Keratinocyte (primary cell): ENCODE results near the gene FUCA1.

Experiments used
- CTCF ChIP-seq, 3 experiments: IDR thresholded peaks in 1 of 3; conservative IDR thresholded peaks in 1 of 3; optimal IDR thresholded peaks in 1 of 3; 2 replicates in 2 of 3; 3 replicates in 1 of 3; pipeline versions ENCODE3 to v1.5.1; 2011; ENCODE audit warnings: low read length in 3 of 3, mild to moderate bottlenecking in 3 of 3, moderate library complexity in 2 of 3, control low read depth in 1 of 3, inconsistent platforms in 1 of 3; ENCODE audit not compliant: insufficient read depth in 2 of 3; ENCODE audit errors: extremely low read depth in 1 of 3
- EZH2 ChIP-seq: IDR thresholded peaks from one replicate; pipeline ENCODE4 v1.6.1; 2012; ENCODE audit warnings: inconsistent platforms, mild to moderate bottlenecking, low read length, moderate library complexity

DNA sequence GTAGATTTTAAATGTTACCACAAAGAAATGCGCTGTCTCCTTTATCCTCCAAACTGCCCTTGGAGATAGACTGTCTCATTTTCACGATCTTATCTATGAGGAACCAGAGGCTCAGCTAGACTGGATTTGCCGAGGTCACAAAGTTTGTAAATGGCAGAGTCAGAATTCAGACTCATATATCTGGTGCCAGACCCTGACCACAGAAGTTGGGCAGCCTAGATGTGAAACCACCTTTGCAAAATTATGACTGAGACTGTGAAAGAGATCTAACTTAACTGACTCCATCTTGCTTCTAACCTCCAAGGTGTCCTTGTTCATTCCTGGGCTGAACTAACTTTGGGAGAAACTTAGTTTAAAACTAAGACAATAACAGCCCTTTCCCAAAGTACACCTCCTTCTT lies 31.0 kb upstream of the FUCA1 start:
- TF ChIP-seq CTCF (optimal IDR thresholded peaks at IDR 0.05 in 1 of 3, IDR thresholded peaks at IDR 0.05 in 1 of 3, conservative IDR thresholded peaks at IDR 0.05 in 1 of 3; ENCODE audit: extremely low read depth in 1 of 3, insufficient read depth in 2 of 3, low read length in 3 of 3) (no peak), EZH2 (no peak)
